Suprapubic skin (tissue), 3 donors: ENCODE measurements around the gene WDR7.

ENCODE experiments used
- EP300 ChIP-seq: sonication (generic); formaldehyde crosslinking; IDR thresholded peaks from one replicate; pipeline ENCODE4 v1.6.1; 2017; ENCODE audit warnings: antibody characterized with exemption
- POLR2A ChIP-seq, 2 donors: fragments of 450-650 bp; IDR thresholded peaks; one replicate each; pipeline ENCODE4 v1.6.1; 2017; ENCODE audit warnings: antibody characterized with exemption in 2 of 2, mild to moderate bottlenecking in 2 of 2, moderate library complexity in 2 of 2
- TF ChIP-seq, protein P1 (sequence below), 2 donors: fragments of 200-600 bp in 1 of 2; fragments of 450-650 bp in 1 of 2; sonication (generic) in 1 of 2; IDR thresholded peaks; one replicate each; pipeline ENCODE4 v1.5.1; 2016 to 2019; ENCODE audit warnings: antibody characterized with exemption in 2 of 2, mild to moderate bottlenecking in 1 of 2, moderate library complexity in 1 of 2

DNA sequence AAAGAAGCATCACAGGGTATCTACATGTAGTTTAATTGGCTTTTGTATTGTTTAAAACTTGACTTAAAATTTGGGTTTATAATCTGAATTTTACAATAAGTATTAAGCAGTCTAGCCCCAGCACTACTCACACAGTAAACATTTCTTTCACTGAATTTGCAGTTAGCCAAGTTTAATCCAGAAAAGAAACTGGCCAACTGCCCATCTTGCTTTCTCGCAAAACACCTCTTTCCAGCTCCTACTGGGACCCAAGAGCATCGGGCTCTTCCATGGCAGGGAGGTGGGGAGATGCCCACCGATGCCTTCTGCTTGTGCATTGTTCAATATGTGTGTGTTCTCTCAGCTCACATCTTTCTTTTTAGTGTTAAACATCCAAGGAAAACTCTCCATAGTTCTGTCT lies 283.0 kb downstream of the WDR7 start:
- TF ChIP-seq, protein P1, sequence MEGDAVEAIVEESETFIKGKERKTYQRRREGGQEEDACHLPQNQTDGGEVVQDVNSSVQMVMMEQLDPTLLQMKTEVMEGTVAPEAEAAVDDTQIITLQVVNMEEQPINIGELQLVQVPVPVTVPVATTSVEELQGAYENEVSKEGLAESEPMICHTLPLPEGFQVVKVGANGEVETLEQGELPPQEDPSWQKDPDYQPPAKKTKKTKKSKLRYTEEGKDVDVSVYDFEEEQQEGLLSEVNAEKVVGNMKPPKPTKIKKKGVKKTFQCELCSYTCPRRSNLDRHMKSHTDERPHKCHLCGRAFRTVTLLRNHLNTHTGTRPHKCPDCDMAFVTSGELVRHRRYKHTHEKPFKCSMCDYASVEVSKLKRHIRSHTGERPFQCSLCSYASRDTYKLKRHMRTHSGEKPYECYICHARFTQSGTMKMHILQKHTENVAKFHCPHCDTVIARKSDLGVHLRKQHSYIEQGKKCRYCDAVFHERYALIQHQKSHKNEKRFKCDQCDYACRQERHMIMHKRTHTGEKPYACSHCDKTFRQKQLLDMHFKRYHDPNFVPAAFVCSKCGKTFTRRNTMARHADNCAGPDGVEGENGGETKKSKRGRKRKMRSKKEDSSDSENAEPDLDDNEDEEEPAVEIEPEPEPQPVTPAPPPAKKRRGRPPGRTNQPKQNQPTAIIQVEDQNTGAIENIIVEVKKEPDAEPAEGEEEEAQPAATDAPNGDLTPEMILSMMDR (IDR thresholded peaks at IDR 0.05), result no peak
- TF ChIP-seq POLR2A (IDR thresholded peaks at IDR 0.05), result no peak
- no peak for TF ChIP-seq EP300
